HEK293 (cell line): ENCODE results near the gene SEMA4F.

Source experiments
- GLI4 ChIP-seq: fragments of 450-650 bp; formaldehyde crosslinking; IDR thresholded peaks from 2 replicates; pipeline ENCODE4 v1.5.1; 2016; ENCODE audit warnings: missing biosample characterization, missing genetic modification characterization
- KLF7 ChIP-seq: fragments of 450-650 bp; formaldehyde crosslinking; IDR thresholded peaks from 2 replicates; pipeline ENCODE4 v1.5.1; 2016; ENCODE audit warnings: missing biosample characterization, missing genetic modification characterization, borderline replicate concordance
- PATZ1 ChIP-seq: fragments of 450-650 bp; formaldehyde crosslinking; IDR thresholded peaks from 2 replicates; pipeline ENCODE4 v1.5.1; 2016; ENCODE audit warnings: missing biosample characterization, missing genetic modification characterization
- SCRT2 ChIP-seq: fragments of 450-650 bp; formaldehyde crosslinking; IDR thresholded peaks from 2 replicates; pipeline ENCODE4 v1.5.1; 2016; ENCODE audit warnings: missing biosample characterization, missing genetic modification characterization
- ZBTB20 ChIP-seq: fragments of 450-650 bp; formaldehyde crosslinking; IDR thresholded peaks from 2 replicates; pipeline ENCODE4 v1.5.1; 2016; ENCODE audit warnings: missing biosample characterization, missing genetic modification characterization
- ZNF140 ChIP-seq: fragments of 450-650 bp; formaldehyde crosslinking; IDR thresholded peaks from 2 replicates; pipeline ENCODE4 v1.5.1; 2016; ENCODE audit warnings: missing biosample characterization, missing genetic modification characterization
- ZNF157 ChIP-seq: fragments of 450-650 bp; formaldehyde crosslinking; IDR thresholded peaks from 2 replicates; pipeline ENCODE4 v1.5.1; 2016; ENCODE audit warnings: missing biosample characterization, missing genetic modification characterization
- ZNF175 ChIP-seq: fragments of 450-650 bp; formaldehyde crosslinking; IDR thresholded peaks from 2 replicates; pipeline ENCODE4 v1.5.1; 2016; ENCODE audit warnings: missing biosample characterization, missing genetic modification characterization
- ZNF2 ChIP-seq: fragments of 450-650 bp; formaldehyde crosslinking; IDR thresholded peaks from 2 replicates; pipeline ENCODE4 v1.5.1; 2016; ENCODE audit warnings: missing biosample characterization, missing genetic modification characterization
- ZNF266 ChIP-seq: fragments of 450-650 bp; formaldehyde crosslinking; IDR thresholded peaks from 2 replicates; pipeline ENCODE4 v1.5.1; 2016; ENCODE audit warnings: missing biosample characterization, missing genetic modification characterization, low read depth
- ZNF324 ChIP-seq: fragments of 450-650 bp; formaldehyde crosslinking; IDR thresholded peaks from 2 replicates; pipeline ENCODE4 v1.5.1; 2016; ENCODE audit warnings: missing biosample characterization, missing genetic modification characterization
- ZNF391 ChIP-seq: fragments of 450-650 bp; formaldehyde crosslinking; IDR thresholded peaks from 2 replicates; pipeline ENCODE4 v1.5.1; 2016; ENCODE audit warnings: low read depth, missing biosample characterization, missing genetic modification characterization, borderline replicate concordance
- ZNF394 ChIP-seq: fragments of 450-650 bp; formaldehyde crosslinking; IDR thresholded peaks from 2 replicates; pipeline ENCODE4 v1.5.1; 2016; ENCODE audit warnings: missing biosample characterization, missing genetic modification characterization, mild to moderate bottlenecking, moderate library complexity, borderline replicate concordance
- ZNF610 ChIP-seq: fragments of 450-650 bp; formaldehyde crosslinking; IDR thresholded peaks from 2 replicates; pipeline ENCODE4 v1.5.1; 2016; ENCODE audit warnings: missing biosample characterization, missing genetic modification characterization, borderline replicate concordance
- ZNF624 ChIP-seq: fragments of 450-650 bp; formaldehyde crosslinking; IDR thresholded peaks from 2 replicates; pipeline ENCODE4 v1.5.1; 2017; ENCODE audit warnings: missing biosample characterization, missing genetic modification characterization
- ZNF654 ChIP-seq: fragments of 450-650 bp; formaldehyde crosslinking; IDR thresholded peaks from 2 replicates; pipeline ENCODE4 v1.5.1; 2016; ENCODE audit warnings: low read depth, missing biosample characterization, missing genetic modification characterization
- ZNF76 ChIP-seq: fragments of 450-650 bp; formaldehyde crosslinking; IDR thresholded peaks from 2 replicates; pipeline ENCODE4; 2016; ENCODE audit warnings: low read depth, missing biosample characterization, missing genetic modification characterization, borderline replicate concordance
- ZSCAN23 ChIP-seq: fragments of 450-650 bp; formaldehyde crosslinking; IDR thresholded peaks from 2 replicates; pipeline ENCODE4 v1.5.1; 2016; ENCODE audit warnings: missing biosample characterization, missing genetic modification characterization
- ZSCAN30 ChIP-seq: fragments of 450-650 bp; IDR thresholded peaks from 2 replicates; pipeline ENCODE4 v1.5.1; 2018; ENCODE audit warnings: missing biosample characterization, mild to moderate bottlenecking, missing genetic modification characterization, moderate library complexity
- TF ChIP-seq, protein P1 (sequence below): fragments of 450-650 bp; formaldehyde crosslinking; conservative IDR thresholded peaks from 2 replicates; pipeline ENCODE4 v1.5.1; 2016; ENCODE audit warnings: low read depth, missing biosample characterization, missing genetic modification characterization
- TF ChIP-seq, protein P2 (sequence below): fragments of 450-650 bp; formaldehyde crosslinking; IDR thresholded peaks from 2 replicates; pipeline ENCODE4 v1.5.1; 2017; ENCODE audit warnings: missing biosample characterization, missing genetic modification characterization
- TF ChIP-seq, protein P3 (sequence below): fragments of 450-650 bp; formaldehyde crosslinking; IDR thresholded peaks from 2 replicates; pipeline ENCODE4 v1.5.1; 2016; ENCODE audit warnings: missing biosample characterization, missing genetic modification characterization
- TF ChIP-seq, protein P4 (sequence below): fragments of 450-650 bp; formaldehyde crosslinking; IDR thresholded peaks from 2 replicates; pipeline ENCODE4 v1.5.1; 2016; ENCODE audit warnings: missing biosample characterization, missing genetic modification characterization
- TF ChIP-seq, protein P5 (sequence below): fragments of 450-650 bp; formaldehyde crosslinking; IDR thresholded peaks from 2 replicates; pipeline ENCODE4 v1.5.1; 2016; ENCODE audit warnings: missing biosample characterization, missing genetic modification characterization

Gene SEMA4F

DNA sequence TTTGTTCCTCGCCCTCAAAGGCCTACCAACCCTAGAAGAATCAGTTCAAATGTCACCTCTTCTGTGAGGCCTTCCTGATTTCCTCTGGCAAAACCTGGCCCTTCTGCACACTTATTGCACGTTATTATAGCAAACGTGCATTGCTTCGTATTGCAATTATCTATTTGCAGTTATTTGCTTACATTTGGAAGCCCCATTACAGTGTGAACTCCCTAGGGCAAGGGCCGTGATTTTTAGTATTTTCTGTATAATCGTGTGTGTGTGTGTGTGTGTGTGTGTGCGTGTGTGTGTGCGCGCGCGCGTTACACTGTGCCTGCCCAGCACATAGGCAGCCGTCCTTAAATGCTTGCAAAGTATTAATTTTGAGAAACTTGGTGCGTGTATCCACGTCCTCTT, 460 bp upstream of the SEMA4F start (continued):
- TF ChIP-seq, protein P1, sequence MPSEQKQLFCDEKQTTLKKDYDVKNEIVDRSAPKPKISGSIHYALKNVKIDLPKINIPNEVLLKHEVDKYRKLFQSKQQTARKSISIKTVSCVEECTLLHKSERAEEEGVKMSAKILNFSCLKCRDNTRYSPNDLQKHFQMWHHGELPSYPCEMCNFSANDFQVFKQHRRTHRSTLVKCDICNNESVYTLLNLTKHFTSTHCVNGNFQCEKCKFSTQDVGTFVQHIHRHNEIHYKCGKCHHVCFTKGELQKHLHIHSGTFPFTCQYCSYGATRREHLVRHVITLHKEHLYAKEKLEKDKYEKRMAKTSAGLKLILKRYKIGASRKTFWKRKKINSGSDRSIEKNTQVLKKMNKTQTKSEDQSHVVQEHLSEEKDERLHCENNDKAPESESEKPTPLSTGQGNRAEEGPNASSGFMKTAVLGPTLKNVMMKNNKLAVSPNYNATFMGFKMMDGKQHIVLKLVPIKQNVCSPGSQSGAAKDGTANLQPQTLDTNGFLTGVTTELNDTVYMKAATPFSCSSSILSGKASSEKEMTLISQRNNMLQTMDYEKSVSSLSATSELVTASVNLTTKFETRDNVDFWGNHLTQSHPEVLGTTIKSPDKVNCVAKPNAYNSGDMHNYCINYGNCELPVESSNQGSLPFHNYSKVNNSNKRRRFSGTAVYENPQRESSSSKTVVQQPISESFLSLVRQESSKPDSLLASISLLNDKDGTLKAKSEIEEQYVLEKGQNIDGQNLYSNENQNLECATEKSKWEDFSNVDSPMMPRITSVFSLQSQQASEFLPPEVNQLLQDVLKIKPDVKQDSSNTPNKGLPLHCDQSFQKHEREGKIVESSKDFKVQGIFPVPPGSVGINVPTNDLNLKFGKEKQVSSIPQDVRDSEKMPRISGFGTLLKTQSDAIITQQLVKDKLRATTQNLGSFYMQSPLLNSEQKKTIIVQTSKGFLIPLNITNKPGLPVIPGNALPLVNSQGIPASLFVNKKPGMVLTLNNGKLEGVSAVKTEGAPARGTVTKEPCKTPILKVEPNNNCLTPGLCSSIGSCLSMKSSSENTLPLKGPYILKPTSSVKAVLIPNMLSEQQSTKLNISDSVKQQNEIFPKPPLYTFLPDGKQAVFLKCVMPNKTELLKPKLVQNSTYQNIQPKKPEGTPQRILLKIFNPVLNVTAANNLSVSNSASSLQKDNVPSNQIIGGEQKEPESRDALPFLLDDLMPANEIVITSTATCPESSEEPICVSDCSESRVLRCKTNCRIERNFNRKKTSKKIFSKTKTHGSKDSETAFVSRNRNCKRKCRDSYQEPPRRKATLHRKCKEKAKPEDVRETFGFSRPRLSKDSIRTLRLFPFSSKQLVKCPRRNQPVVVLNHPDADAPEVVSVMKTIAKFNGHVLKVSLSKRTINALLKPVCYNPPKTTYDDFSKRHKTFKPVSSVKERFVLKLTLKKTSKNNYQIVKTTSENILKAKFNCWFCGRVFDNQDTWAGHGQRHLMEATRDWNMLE (tag by site-specific recombination) = no peak
- TF ChIP-seq ZNF394 (tag by site-specific recombination) (no peak), ZNF140 (no peak), ZNF610 (no peak), ZNF2 (tag by site-specific recombination) (0 out of 2 replicates have a peak, but pooled peaks have one; percentile 37), KLF7 (tag by site-specific recombination) (no peak), SCRT2 (tag by site-specific recombination) (no peak), ZNF175 (tag by site-specific recombination) (no peak), ZNF324 (tag by site-specific recombination) (no peak), ZNF266 (tag by site-specific recombination) (no peak), ZNF654 (no peak), ZNF76 (tag by site-specific recombination) (no peak), ZSCAN30 (no peak), PATZ1 (tag by site-specific recombination) (no peak), GLI4 (0 out of 2 replicates have a peak, but pooled peaks have one; percentile 85), ZNF624 (tag by site-specific recombination) (no peak), ZNF157 (tag by site-specific recombination) (no peak), ZSCAN23 (tag by site-specific recombination) (no peak), ZNF391 (tag by site-specific recombination) (no peak), ZBTB20 (tag by site-specific recombination) (no peak)
- TF ChIP-seq, protein P2, sequence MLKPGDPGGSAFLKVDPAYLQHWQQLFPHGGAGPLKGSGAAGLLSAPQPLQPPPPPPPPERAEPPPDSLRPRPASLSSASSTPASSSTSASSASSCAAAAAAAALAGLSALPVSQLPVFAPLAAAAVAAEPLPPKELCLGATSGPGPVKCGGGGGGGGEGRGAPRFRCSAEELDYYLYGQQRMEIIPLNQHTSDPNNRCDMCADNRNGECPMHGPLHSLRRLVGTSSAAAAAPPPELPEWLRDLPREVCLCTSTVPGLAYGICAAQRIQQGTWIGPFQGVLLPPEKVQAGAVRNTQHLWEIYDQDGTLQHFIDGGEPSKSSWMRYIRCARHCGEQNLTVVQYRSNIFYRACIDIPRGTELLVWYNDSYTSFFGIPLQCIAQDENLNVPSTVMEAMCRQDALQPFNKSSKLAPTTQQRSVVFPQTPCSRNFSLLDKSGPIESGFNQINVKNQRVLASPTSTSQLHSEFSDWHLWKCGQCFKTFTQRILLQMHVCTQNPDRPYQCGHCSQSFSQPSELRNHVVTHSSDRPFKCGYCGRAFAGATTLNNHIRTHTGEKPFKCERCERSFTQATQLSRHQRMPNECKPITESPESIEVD (tag by site-specific recombination) = no peak
- TF ChIP-seq, protein P3, sequence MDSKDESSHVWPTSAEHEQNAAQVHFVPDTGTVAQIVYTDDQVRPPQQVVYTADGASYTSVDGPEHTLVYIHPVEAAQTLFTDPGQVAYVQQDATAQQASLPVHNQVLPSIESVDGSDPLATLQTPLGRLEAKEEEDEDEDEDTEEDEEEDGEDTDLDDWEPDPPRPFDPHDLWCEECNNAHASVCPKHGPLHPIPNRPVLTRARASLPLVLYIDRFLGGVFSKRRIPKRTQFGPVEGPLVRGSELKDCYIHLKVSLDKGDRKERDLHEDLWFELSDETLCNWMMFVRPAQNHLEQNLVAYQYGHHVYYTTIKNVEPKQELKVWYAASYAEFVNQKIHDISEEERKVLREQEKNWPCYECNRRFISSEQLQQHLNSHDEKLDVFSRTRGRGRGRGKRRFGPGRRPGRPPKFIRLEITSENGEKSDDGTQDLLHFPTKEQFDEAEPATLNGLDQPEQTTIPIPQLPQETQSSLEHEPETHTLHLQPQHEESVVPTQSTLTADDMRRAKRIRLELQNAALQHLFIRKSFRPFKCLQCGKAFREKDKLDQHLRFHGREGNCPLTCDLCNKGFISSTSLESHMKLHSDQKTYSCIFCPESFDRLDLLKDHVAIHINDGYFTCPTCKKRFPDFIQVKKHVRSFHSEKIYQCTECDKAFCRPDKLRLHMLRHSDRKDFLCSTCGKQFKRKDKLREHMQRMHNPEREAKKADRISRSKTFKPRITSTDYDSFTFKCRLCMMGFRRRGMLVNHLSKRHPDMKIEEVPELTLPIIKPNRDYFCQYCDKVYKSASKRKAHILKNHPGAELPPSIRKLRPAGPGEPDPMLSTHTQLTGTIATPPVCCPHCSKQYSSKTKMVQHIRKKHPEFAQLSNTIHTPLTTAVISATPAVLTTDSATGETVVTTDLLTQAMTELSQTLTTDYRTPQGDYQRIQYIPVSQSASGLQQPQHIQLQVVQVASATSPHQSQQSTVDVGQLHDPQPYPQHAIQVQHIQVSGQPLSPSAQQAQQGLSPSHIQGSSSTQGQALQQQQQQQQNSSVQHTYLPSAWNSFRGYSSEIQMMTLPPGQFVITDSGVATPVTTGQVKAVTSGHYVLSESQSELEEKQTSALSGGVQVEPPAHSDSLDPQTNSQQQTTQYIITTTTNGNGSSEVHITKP (tag by site-specific recombination) = no peak
- TF ChIP-seq, protein P4, sequence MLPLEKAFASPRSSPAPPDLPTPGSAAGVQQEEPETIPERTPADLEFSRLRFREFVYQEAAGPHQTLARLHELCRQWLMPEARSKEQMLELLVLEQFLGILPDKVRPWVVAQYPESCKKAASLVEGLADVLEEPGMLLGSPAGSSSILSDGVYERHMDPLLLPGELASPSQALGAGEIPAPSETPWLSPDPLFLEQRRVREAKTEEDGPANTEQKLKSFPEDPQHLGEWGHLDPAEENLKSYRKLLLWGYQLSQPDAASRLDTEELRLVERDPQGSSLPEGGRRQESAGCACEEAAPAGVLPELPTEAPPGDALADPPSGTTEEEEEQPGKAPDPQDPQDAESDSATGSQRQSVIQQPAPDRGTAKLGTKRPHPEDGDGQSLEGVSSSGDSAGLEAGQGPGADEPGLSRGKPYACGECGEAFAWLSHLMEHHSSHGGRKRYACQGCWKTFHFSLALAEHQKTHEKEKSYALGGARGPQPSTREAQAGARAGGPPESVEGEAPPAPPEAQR (tag by site-specific recombination) = no peak
- TF ChIP-seq, protein P5, sequence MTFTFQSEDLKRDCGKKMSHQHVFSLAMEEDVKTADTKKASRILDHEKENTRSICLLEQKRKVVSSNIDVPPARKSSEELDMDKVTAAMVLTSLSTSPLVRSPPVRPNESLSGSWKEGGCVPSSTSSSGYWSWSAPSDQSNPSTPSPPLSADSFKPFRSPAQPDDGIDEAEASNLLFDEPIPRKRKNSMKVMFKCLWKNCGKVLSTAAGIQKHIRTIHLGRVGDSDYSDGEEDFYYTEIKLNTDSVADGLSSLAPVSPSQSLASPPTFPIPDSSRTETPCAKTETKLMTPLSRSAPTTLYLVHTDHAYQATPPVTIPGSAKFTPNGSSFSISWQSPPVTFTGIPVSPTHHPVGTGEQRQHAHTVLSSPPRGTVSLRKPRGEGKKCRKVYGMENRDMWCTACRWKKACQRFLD (tag by site-specific recombination) = no peak
